ENCODE measurements around the gene ALDH16A1.

DNA sequence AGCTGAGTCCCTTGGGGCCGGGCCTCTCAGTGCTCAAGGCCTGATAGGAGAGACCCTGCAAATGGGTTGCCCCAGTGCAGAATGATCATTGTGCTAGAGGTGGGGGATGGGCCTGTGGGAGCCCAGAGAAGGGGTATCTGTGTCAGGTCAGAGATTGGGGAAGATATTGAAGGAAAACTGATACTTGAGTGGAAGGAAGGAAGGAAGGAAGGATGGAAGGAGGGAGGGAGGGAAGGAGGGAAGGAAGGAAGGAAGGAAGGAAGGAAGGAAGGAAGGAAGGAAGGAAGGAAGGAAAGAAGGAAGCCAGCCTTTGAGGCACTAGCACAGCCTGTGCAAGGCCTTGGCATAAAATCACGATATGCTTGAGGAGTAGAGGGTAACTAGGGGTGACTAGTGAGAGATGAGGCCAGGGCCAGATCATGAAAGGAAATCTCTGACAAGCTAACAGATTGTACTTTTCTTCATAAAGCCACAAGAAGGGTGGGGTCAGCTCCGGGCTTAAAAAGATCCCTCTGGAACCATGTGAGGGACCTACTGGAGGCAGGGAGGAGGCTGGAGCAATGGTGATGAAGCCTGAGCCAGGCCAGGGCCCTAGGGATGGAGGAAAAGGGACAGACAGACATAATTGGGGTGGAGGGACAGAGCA, 41.2 kb upstream of the ALDH16A1 start:
- TF ChIP-seq, protein P1, sequence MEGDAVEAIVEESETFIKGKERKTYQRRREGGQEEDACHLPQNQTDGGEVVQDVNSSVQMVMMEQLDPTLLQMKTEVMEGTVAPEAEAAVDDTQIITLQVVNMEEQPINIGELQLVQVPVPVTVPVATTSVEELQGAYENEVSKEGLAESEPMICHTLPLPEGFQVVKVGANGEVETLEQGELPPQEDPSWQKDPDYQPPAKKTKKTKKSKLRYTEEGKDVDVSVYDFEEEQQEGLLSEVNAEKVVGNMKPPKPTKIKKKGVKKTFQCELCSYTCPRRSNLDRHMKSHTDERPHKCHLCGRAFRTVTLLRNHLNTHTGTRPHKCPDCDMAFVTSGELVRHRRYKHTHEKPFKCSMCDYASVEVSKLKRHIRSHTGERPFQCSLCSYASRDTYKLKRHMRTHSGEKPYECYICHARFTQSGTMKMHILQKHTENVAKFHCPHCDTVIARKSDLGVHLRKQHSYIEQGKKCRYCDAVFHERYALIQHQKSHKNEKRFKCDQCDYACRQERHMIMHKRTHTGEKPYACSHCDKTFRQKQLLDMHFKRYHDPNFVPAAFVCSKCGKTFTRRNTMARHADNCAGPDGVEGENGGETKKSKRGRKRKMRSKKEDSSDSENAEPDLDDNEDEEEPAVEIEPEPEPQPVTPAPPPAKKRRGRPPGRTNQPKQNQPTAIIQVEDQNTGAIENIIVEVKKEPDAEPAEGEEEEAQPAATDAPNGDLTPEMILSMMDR (IDR thresholded peaks at IDR 0.05; ENCODE audit: extremely low read depth in 1 of 2, insufficient read depth in 1 of 2, low read depth in 1 of 2, low read length in 2 of 2), result no peak
- TF ChIP-seq GATA2 (IDR thresholded peaks at IDR 0.05; ENCODE audit: insufficient read depth, insufficient read length, low read depth, low read length), result no peak
- TF ChIP-seq POLR2AphosphoS5 (IDR thresholded peaks at IDR 0.05; ENCODE audit: insufficient read depth, low read depth, low read length), result no peak
- TF ChIP-seq POLR2A (IDR thresholded peaks at IDR 0.05; ENCODE audit: low read depth, low read length), result no peak
- no peak for TF ChIP-seq EZH2 (IDR thresholded peaks at IDR 0.05; ENCODE audit: borderline replicate concordance, low read depth, low read length, severe bottlenecking)
